Tibial nerve (tissue), 4 donors: ENCODE results near the gene PITPNM3.

Experiments
- CTCF ChIP-seq, 5 experiments: fragments of 200-600 bp in 3 of 5; fragments of 450-650 bp in 2 of 5; sonication (generic) in 3 of 5; IDR thresholded peaks; one replicate each; pipeline ENCODE4 v1.5.1; 2016 to 2019; ENCODE audit warnings: antibody characterized with exemption in 5 of 5, mild to moderate bottlenecking in 3 of 5, moderate library complexity in 2 of 5
- EP300 ChIP-seq, 2 donors: sonication (generic); formaldehyde crosslinking; IDR thresholded peaks; one replicate each; pipeline ENCODE4 v1.6.1; 2017; ENCODE audit warnings: antibody characterized with exemption in 2 of 2, mild to moderate bottlenecking in 1 of 2
- POLR2A ChIP-seq, 2 donors: fragments of 450-650 bp; IDR thresholded peaks; one replicate each; pipeline ENCODE4 v1.6.1; 2017; ENCODE audit warnings: antibody characterized with exemption in 2 of 2, mild to moderate bottlenecking in 2 of 2, moderate library complexity in 2 of 2

- no peak for TF ChIP-seq POLR2A (IDR thresholded peaks at IDR 0.05)
- TF ChIP-seq EP300 (IDR thresholded peaks at IDR 0.05): no peak
- TF ChIP-seq CTCF (IDR thresholded peaks at IDR 0.05): no peak
Measured at GRCh38 chr17:6577686-6578263, 21.4 kb upstream of the PITPNM3 start.
